ENCODE data around the gene RPS3A. TPM values are rescaled to one million over a fixed set of nuclear protein-coding genes. Genes with fewer than 3 reads are reported as not detected.

Gene RPS3A
- total RNA-seq, 1 experiment from 2014 or later: 2,446 TPM

- CTCF ChIA-PET: no interaction called here
- BruUV-seq (replicated peaks): no TSS peak
- Histone ChIP-seq H3K9me2 (ENCODE audit: insufficient read depth) (no peaks in the 10 kb centered on the region), H4K20me1 (ENCODE audit: insufficient read depth) (no peaks in the 10 kb centered on the region), H3K4me1 (ENCODE audit: control insufficient read depth in 1 of 2, insufficient read depth in 2 of 2, low read length in 2 of 2) (no peaks in the 10 kb centered on the region), H3K9ac (ENCODE audit: low read length) (no peak overlapping the region), H3K79me2 (ENCODE audit: insufficient read depth, low read length) (no peaks in the 10 kb centered on the region), H3K36me3 (ENCODE audit: control insufficient read depth in 1 of 2, insufficient read depth in 2 of 2, low read length in 2 of 2) (peaks cover 0 to 5% of the 10 kb centered on the region in 2 experiments; a peak in 1 of 4 replicates), H3K4me2 (ENCODE audit: low read length) (no peak overlapping the region), H3K27me3 (ENCODE audit: insufficient read depth, low read length) (no peaks in the 10 kb centered on the region), H3K27ac (ENCODE audit: low read depth, low read length) (no peak overlapping the region), H2AFZ (ENCODE audit: low read depth, low read length, poor library complexity, severe bottlenecking) (no peak overlapping the region), H3K4me3 (replicated peaks in 1 of 2; ENCODE audit: low read depth in 1 of 2, low read length in 2 of 2) (no peak overlapping the region), H3K9me3 (ENCODE audit: control insufficient read depth in 1 of 2, insufficient read depth in 1 of 2, low read depth in 1 of 2, low read length in 2 of 2) (no peaks in the 10 kb centered on the region)
- POLR2A ChIA-PET: no interaction called here
- RAD21 ChIA-PET (ENCODE audit: low non-redundant PET in 1 of 2, low total read pairs in 2 of 2, uncharacterized antibody in 2 of 2, unreplicated experiment in 2 of 2): no interaction called here
- DNase-seq (ENCODE audit: low read depth, low spot score) (no peak), ATAC-seq (no peak)
- TF ChIP-seq ZFX (IDR thresholded peaks at IDR 0.05) (no peak), ELF1 (IDR thresholded peaks at IDR 0.05; ENCODE audit: borderline replicate concordance, low read depth) (no peak), CTCF (IDR thresholded peaks at IDR 0.05 in 2 of 3, conservative IDR thresholded peaks at IDR 0.05 in 1 of 3; ENCODE audit: borderline replicate concordance in 1 of 3, insufficient read depth in 1 of 3, low read depth in 2 of 3, low read length in 2 of 3) (no peak), REST (IDR thresholded peaks at IDR 0.05; ENCODE audit: low read depth) (no peak)
- intact Hi-C loops (cut with micrococcal nuclease): no loop called here
Observed at GRCh38 chr4:151139814-151140213, 40.4 kb downstream of the RPS3A start.

All from HCT116 (cell line).